Stimulated activated CD8-positive, alpha-beta memory T cell treated with anti-CD3 and anti-CD28 coated beads, Interleukin-7, amount 100 ng/mL, for 24 hours (primary cell): ENCODE measurements around the gene PRSS3.
"Not testable (repeated sequence)": the region's sequence is repeated elsewhere in the genome, so short reads cannot be mapped to it uniquely, and the experiment has no call there.

Experiments
- DNase-seq: peaks from one replicate; pipeline ENCODE4 v3.0.0-alpha.2; 2020; ENCODE audit warnings: low read depth

The PRSS3 gene

GRCh38 chr9:33818167-33818846 is 22.9 kb downstream of the PRSS3 start:
- DNase-seq: no peak

GRCh38 chr9:33818847-33819500 is 23.6 kb downstream of the PRSS3 start:
- DNase-seq: no peak

- DNase-seq: no peak
These were observed 24.9 kb downstream of the PRSS3 start for GRCh38 chr9:33820231-33820745.

GRCh38 chr9:33823801-33824200 is 28.4 kb downstream of the PRSS3 start:
- no peak for DNase-seq

- not testable (repeated sequence) for DNase-seq
These were observed 31.9 kb downstream of the PRSS3 start for GRCh38 chr9:33827285-33827684.

- not testable (repeated sequence) for DNase-seq
These were observed 34.4 kb downstream of the PRSS3 start for GRCh38 chr9:33829641-33830230.

GRCh38 chr9:33835625-33836260 is 40.4 kb downstream of the PRSS3 start:
- DNase-seq: no peak

- DNase-seq: not testable (repeated sequence)
These were observed 40.9 kb downstream of the PRSS3 start for GRCh38 chr9:33836261-33836660.

- DNase-seq: no peak
These were observed 41.8 kb downstream of the PRSS3 start for GRCh38 chr9:33837138-33837537.

GRCh38 chr9:33840381-33840780 is 45.0 kb downstream of the PRSS3 start:
- DNase-seq: no peak

GRCh38 chr9:33843312-33843961 is 48.1 kb downstream of the PRSS3 start:
- DNase-seq: no peak

GRCh38 chr9:33846231-33846630 is 50.9 kb downstream of the PRSS3 start:
- no peak for DNase-seq

- not testable (repeated sequence) for DNase-seq
These were observed 52.5 kb downstream of the PRSS3 start for GRCh38 chr9:33847894-33848205.
